ENCODE measurements around the gene SLC12A4.

- no peak for TF ChIP-seq ZNF274 (IDR thresholded peaks at IDR 0.05; ENCODE audit: low read depth, low read length)
- no peak for TF ChIP-seq YY1 (IDR thresholded peaks at IDR 0.05; ENCODE audit: insufficient read depth, insufficient read length)
Measured at GRCh38 chr16:67930678-67931211, 37.7 kb downstream of the SLC12A4 start.

Measured in NT2/D1 (cell line).